Mesendoderm (in vitro differentiated cells): ENCODE measurements around the gene ANO2.

Experiments used
- DNase-seq: peaks from one replicate; pipeline ENCODE4 v3.0.0; 2013
- H2AK5ac ChIP-seq: 2 replicates; pipeline ENCODE4 v1.6.1; 2013; ENCODE audit warnings: low read length, inconsistent platforms
- H2BK120ac ChIP-seq: 2 replicates; pipeline ENCODE4 v1.6.1; 2013; ENCODE audit warnings: low read depth, mild to moderate bottlenecking, low read length, moderate library complexity, mixed read lengths
- H2BK15ac ChIP-seq: replicated peaks from 2 replicates; pipeline ENCODE4 v1.6.1; 2013; ENCODE audit warnings: low read depth, mild to moderate bottlenecking, moderate library complexity
- H2BK5ac ChIP-seq: 2 replicates; pipeline ENCODE4 v1.6.1; 2013; ENCODE audit warnings: low read length, inconsistent platforms
- H3K18ac ChIP-seq: 2 replicates; pipeline ENCODE4 v1.6.1; 2013; ENCODE audit warnings: mild to moderate bottlenecking, low read length, mixed read lengths
- H3K23ac ChIP-seq: one replicate; pipeline ENCODE4 v1.6.1; 2013; ENCODE audit warnings: low read length
- H3K27ac ChIP-seq: 2 replicates; pipeline ENCODE4 v1.5.1; 2013; ENCODE audit warnings: low read depth, mild to moderate bottlenecking, inconsistent platforms, low read length, moderate library complexity
- H3K27me3 ChIP-seq: 2 replicates; pipeline ENCODE4 v1.6.1; 2013; ENCODE audit warnings: low read length, control low read depth, mild to moderate bottlenecking, inconsistent platforms; ENCODE audit not compliant: insufficient read depth, poor library complexity
- H3K36me3 ChIP-seq: 2 replicates; pipeline ENCODE4 v1.6.1; 2013; ENCODE audit warnings: low read length, inconsistent platforms; ENCODE audit not compliant: control insufficient read depth, insufficient read depth
- H3K4ac ChIP-seq: one replicate; pipeline ENCODE4 v1.6.1; 2013; ENCODE audit warnings: low read depth, mild to moderate bottlenecking, low read length, moderate library complexity
- H3K4me1 ChIP-seq: 2 replicates; pipeline ENCODE4 v1.6.1; 2013; ENCODE audit warnings: low read depth, low read length, inconsistent platforms; ENCODE audit not compliant: control insufficient read depth
- H3K4me2 ChIP-seq: 2 replicates; pipeline ENCODE4 v1.6.1; 2013; ENCODE audit warnings: low read length
- H3K4me3 ChIP-seq: 2 replicates; pipeline ENCODE4 v1.5.1; 2013; ENCODE audit warnings: mild to moderate bottlenecking, low read length
- H3K56ac ChIP-seq: one replicate; pipeline ENCODE4 v1.6.1; 2013; ENCODE audit warnings: low read length
- H3K79me1 ChIP-seq: 2 replicates; pipeline ENCODE4 v1.6.1; 2013; ENCODE audit warnings: low read length, inconsistent platforms
- H3K79me2 ChIP-seq: 2 replicates; pipeline ENCODE4 v1.6.1; 2013; ENCODE audit warnings: mild to moderate bottlenecking, low read length; ENCODE audit not compliant: control insufficient read depth, insufficient read depth
- H3K9ac ChIP-seq: 2 replicates; pipeline ENCODE4 v1.6.1; 2013; ENCODE audit warnings: low read length, inconsistent platforms
- H4K5ac ChIP-seq: one replicate; pipeline ENCODE4 v1.6.1; 2013; ENCODE audit warnings: low read length
- H4K8ac ChIP-seq: one replicate; pipeline ENCODE4 v1.6.1; 2013; ENCODE audit warnings: low read depth, mild to moderate bottlenecking, control low read depth, low read length, moderate library complexity
- WGBS: extraction: QIAGEN DNeasy Blood & Tissue Kit; methylation state at CpG from one replicate; pipeline ENCODE4 v1.1.7; 2013; ENCODE audit warnings: low lambda C conversion rate, missing lambda C conversion rate; ENCODE audit not compliant: insufficient coverage; ENCODE audit errors: extremely low coverage; 5-methylcytosine and 5-hydroxymethylcytosine counted together

ANO2 gene

GRCh38 chr12:5900533-5901205 lies 44.4 kb downstream of the ANO2 start:
- Histone ChIP-seq H3K4me2 (no peak overlapping the region), H3K79me2 (no peaks in the 10 kb centered on the region), H3K56ac (peak overlapping the region; percentile 22), H2BK120ac (no peak overlapping the region), H3K27me3 (no peaks in the 10 kb centered on the region), H2BK15ac (no peak overlapping the region), H3K79me1 (no peaks in the 10 kb centered on the region), H3K18ac (no peak overlapping the region), H3K4me3 (no peak overlapping the region), H2BK5ac (no peak overlapping the region), H4K8ac (no peak overlapping the region), H3K4ac (no peak overlapping the region), H2AK5ac (no peak overlapping the region), H3K27ac (peak overlapping the region; percentile 40), H3K23ac (no peak overlapping the region), H4K5ac (no peak overlapping the region), H3K4me1 (peaks cover 3% of the 10 kb centered on the region), H3K9ac (no peak overlapping the region), H3K36me3 (no peaks in the 10 kb centered on the region)
- peak; percentile 53 for DNase-seq
- no CpG with 5 or more reads among the region's 15 CpGs for WGBS

DNA sequence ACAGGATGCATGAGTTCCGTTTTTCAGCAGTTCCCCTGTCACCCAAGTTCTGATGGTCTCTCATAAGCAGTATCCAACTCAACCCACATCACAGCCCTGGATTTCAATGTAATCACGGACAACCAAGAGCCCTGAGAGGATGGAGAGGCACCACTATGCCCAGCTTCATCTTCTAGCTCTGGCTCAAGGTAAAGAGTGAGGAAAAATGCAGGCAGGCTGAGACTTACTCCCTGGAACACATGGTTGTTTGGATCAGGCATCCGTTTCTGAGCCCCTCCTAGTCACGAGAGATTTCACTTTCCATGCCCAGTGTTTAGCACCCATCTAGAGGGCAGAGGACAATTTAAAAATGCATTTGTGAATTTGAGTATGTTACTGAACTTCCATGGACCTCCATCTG lies 45.0 kb downstream of the ANO2 start:
- no peak overlapping the region for H4K5ac ChIP-seq
- H2AK5ac ChIP-seq = no peak overlapping the region
- H3K79me2 ChIP-seq = no peaks in the 10 kb centered on the region
- peaks cover 3% of the 10 kb centered on the region for H3K4me1 ChIP-seq
- no CpG with 5 or more reads among the region's 4 CpGs for WGBS
- H3K4me2 ChIP-seq = no peak overlapping the region
- no peak overlapping the region for H3K23ac ChIP-seq
- peak overlapping the region; percentile 45 for H3K56ac ChIP-seq
- no peaks in the 10 kb centered on the region for H3K79me1 ChIP-seq
- no peak overlapping the region for H3K4me3 ChIP-seq
- H2BK120ac ChIP-seq = no peak overlapping the region
- H3K36me3 ChIP-seq = no peaks in the 10 kb centered on the region
- H4K8ac ChIP-seq = no peak overlapping the region
- peak overlapping the region; percentile 28 for H2BK5ac ChIP-seq
- no peaks in the 10 kb centered on the region for H3K27me3 ChIP-seq
- DNase-seq = no peak
- no peak overlapping the region for H2BK15ac ChIP-seq
- H3K4ac ChIP-seq = no peak overlapping the region
- no peak overlapping the region for H3K9ac ChIP-seq
- H3K18ac ChIP-seq = no peak overlapping the region
- no peak overlapping the region for H3K27ac ChIP-seq

DNA sequence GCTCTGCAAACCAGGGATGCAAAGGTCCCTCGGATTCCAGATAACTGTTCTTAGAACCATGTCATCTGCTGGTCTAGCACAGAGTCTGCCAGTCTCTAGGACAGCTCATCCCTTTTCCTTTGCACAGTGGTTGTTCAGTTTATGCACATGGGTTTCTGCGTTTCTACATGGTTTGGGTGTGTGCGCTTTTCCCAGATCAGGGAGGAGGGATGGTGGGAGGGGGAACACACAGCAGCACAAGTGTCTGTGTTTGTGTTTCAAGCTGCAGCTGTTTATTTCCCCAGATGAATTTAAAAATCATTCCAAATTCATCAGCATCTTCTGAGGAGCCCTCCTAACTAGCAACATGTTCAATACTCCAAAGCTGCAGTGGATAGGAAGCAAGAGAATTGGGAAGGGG lies 45.4 kb downstream of the ANO2 start:
- no peak overlapping the region for H3K9ac ChIP-seq
- H2BK120ac ChIP-seq = no peak overlapping the region
- H3K27ac ChIP-seq = no peak overlapping the region
- WGBS = no CpG with 5 or more reads among the region's 3 CpGs
- H3K79me1 ChIP-seq = no peaks in the 10 kb centered on the region
- no peak overlapping the region for H2BK15ac ChIP-seq
- H3K4me3 ChIP-seq = no peak overlapping the region
- H3K27me3 ChIP-seq = no peaks in the 10 kb centered on the region
- no peak overlapping the region for H4K8ac ChIP-seq
- DNase-seq = no peak
- no peak overlapping the region for H3K23ac ChIP-seq
- H3K4ac ChIP-seq = no peak overlapping the region
- H3K18ac ChIP-seq = no peak overlapping the region
- H2BK5ac ChIP-seq = no peak overlapping the region
- no peaks in the 10 kb centered on the region for H3K79me2 ChIP-seq
- no peak overlapping the region for H3K56ac ChIP-seq
- no peaks in the 10 kb centered on the region for H3K36me3 ChIP-seq
- no peak overlapping the region for H4K5ac ChIP-seq
- H2AK5ac ChIP-seq = no peak overlapping the region
- H3K4me1 ChIP-seq = peaks cover 3% of the 10 kb centered on the region
- H3K4me2 ChIP-seq = no peak overlapping the region

DNA sequence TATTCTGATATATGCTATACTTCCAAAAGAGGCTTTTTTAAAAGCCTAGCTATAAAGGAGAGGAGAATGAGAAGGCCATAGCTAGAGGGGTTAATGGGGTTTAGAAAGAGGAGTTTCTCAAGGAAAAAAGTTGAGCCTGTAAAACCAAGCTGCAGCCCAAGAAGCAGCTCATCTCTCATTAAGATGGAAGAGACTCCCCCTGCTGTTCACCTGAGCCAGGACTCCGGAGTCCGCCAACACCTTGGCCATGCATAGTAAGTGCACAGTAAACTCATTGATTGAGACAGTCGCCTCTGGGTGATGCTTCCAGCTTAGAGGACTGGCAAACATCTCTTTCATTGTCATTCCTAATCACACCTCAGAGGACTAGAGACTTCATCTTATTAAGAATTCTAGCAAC lies 46.2 kb downstream of the ANO2 start:
- no peak overlapping the region for H4K5ac ChIP-seq
- H3K79me2 ChIP-seq = no peaks in the 10 kb centered on the region
- no peak overlapping the region for H2AK5ac ChIP-seq
- no peak overlapping the region for H2BK120ac ChIP-seq
- DNase-seq = peak; percentile 48
- no peak overlapping the region for H3K4me3 ChIP-seq
- H3K27me3 ChIP-seq = no peaks in the 10 kb centered on the region
- no peak overlapping the region for H2BK5ac ChIP-seq
- no peak overlapping the region for H3K4ac ChIP-seq
- peaks cover 3% of the 10 kb centered on the region for H3K4me1 ChIP-seq
- WGBS = no CpG with 5 or more reads among the region's 3 CpGs
- H3K9ac ChIP-seq = no peak overlapping the region
- no peak overlapping the region for H3K23ac ChIP-seq
- no peak overlapping the region for H4K8ac ChIP-seq
- H3K4me2 ChIP-seq = no peak overlapping the region
- no peak overlapping the region for H3K27ac ChIP-seq
- no peaks in the 10 kb centered on the region for H3K79me1 ChIP-seq
- H3K56ac ChIP-seq = no peak overlapping the region
- no peak overlapping the region for H3K18ac ChIP-seq
- H3K36me3 ChIP-seq = no peaks in the 10 kb centered on the region
- H2BK15ac ChIP-seq = no peak overlapping the region

GRCh38 chr12:5889381-5890047 lies 55.5 kb downstream of the ANO2 start:
- Histone ChIP-seq H3K9ac (no peak overlapping the region), H3K36me3 (no peaks in the 10 kb centered on the region), H3K27me3 (no peaks in the 10 kb centered on the region), H2AK5ac (no peak overlapping the region), H3K56ac (no peak overlapping the region), H3K4me2 (no peak overlapping the region), H4K8ac (no peak overlapping the region), H3K27ac (no peak overlapping the region), H3K4me1 (no peaks in the 10 kb centered on the region), H3K79me1 (no peaks in the 10 kb centered on the region), H3K18ac (no peak overlapping the region), H2BK15ac (no peak overlapping the region), H3K4ac (no peak overlapping the region), H2BK120ac (no peak overlapping the region), H4K5ac (no peak overlapping the region), H3K4me3 (no peak overlapping the region), H3K79me2 (no peaks in the 10 kb centered on the region), H3K23ac (no peak overlapping the region), H2BK5ac (no peak overlapping the region)
- WGBS = no CpG with 5 or more reads among the region's 6 CpGs
- DNase-seq = peak; percentile 40
